H1 (cell line): ENCODE data around the gene TP53BP2. TPM values are rescaled to one million over a fixed set of nuclear protein-coding genes. Genes with fewer than 3 reads are reported as not detected.
A peak's percentile ranks its signal among the peaks of the same experiment; 100 is the strongest.

Source experiments
- CTCF ChIA-PET: fragments of 300-600 bp; sonication (Branson Sonifier 250); formaldehyde crosslinking; loops from one replicate; lab custom pipeline; 2021; ENCODE audit not compliant: partially characterized antibody; lab: Charles Lee
- POLR2A ChIA-PET: fragments of 300-600 bp; sonication (Branson Sonifier 250); formaldehyde crosslinking; loops from one replicate; lab custom pipeline; 2021; ENCODE audit warnings: inconsistent platforms; ENCODE audit not compliant: partially characterized antibody; lab: Charles Lee
- DNase-seq, 2 experiments: peaks; one replicate each; pipeline versions ENCODE4 v3.0.0 to v3.0.0-alpha.2; 2010 to 2022; ENCODE audit warnings: low spot score in 2 of 2, low read depth in 1 of 2, mixed read lengths in 1 of 2
- FAIRE-seq: peaks from 2 replicates; lab custom pipeline; 2011; peaks lifted over from hg19 to GRCh38; lab: Jason Lieb, UNC
- H2AFZ ChIP-seq: 2 replicates; pipeline ENCODE4 v1.8.1; 2012; ENCODE audit warnings: low read length, inconsistent platforms
- H2AK5ac ChIP-seq: 2 replicates; pipeline ENCODE4 v1.6.1; 2013; ENCODE audit warnings: low read depth, low read length
- H2BK120ac ChIP-seq: replicated peaks from 2 replicates; pipeline ENCODE3; 2013; ENCODE audit warnings: low read depth, low read length, inconsistent platforms
- H2BK12ac ChIP-seq: 2 replicates; pipeline ENCODE4 v1.6.1; 2013; ENCODE audit warnings: low read depth, low read length
- H2BK15ac ChIP-seq: 2 replicates; pipeline ENCODE4 v1.6.1; 2013; ENCODE audit warnings: low read length
- H2BK20ac ChIP-seq: 2 replicates; pipeline ENCODE4 v1.6.1; 2013; ENCODE audit warnings: low read length
- H2BK5ac ChIP-seq: 2 replicates; pipeline ENCODE4 v1.6.1; 2013; ENCODE audit warnings: low read depth, low read length
- H3K14ac ChIP-seq: 2 replicates; pipeline ENCODE4 v1.6.1; 2013; ENCODE audit warnings: inconsistent platforms; ENCODE audit not compliant: insufficient read length
- H3K18ac ChIP-seq: 2 replicates; pipeline ENCODE4 v1.6.1; 2013; ENCODE audit warnings: low read length; ENCODE audit errors: extremely low read depth
- H3K23ac ChIP-seq: 2 replicates; pipeline ENCODE4 v1.6.1; 2013; ENCODE audit warnings: inconsistent platforms; ENCODE audit not compliant: insufficient read length
- H3K23me2 ChIP-seq: 2 replicates; pipeline ENCODE4 v1.6.1; 2013; ENCODE audit warnings: low read depth, low read length
- H3K27ac ChIP-seq: 2 replicates; pipeline ENCODE4 v1.6.1; 2011; ENCODE audit warnings: low read depth, low read length, inconsistent platforms
- H3K27me3 ChIP-seq, 4 experiments: replicated peaks in 1 of 4; 1 replicate in 1 of 4; 2 replicates in 3 of 4; pipeline versions ENCODE4 v1.6.1 to v1.8.1; 2011 to 2013; ENCODE audit warnings: low read length in 3 of 4, mild to moderate bottlenecking in 3 of 4, inconsistent platforms in 2 of 4, mixed read lengths in 2 of 4, moderate library complexity in 1 of 4; ENCODE audit not compliant: control insufficient read depth in 3 of 4, insufficient read depth in 3 of 4; ENCODE audit errors: extremely low read depth in 1 of 4
- H3K36me3 ChIP-seq, 4 experiments: 2 replicates each; pipeline versions ENCODE4 v1.6.1 to v1.8.1; 2011 to 2013; ENCODE audit warnings: mild to moderate bottlenecking in 4 of 4, low read length in 3 of 4, moderate library complexity in 2 of 4, control low read depth in 1 of 4, inconsistent platforms in 1 of 4; ENCODE audit not compliant: insufficient read depth in 4 of 4, control insufficient read depth in 2 of 4
- H3K4ac ChIP-seq: replicated peaks from 2 replicates; pipeline ENCODE3; 2013; ENCODE audit warnings: low read length, low read depth, mixed read lengths, inconsistent platforms; ENCODE audit not compliant: insufficient read length
- H3K4me1 ChIP-seq, 4 experiments: replicated peaks in 1 of 4; 1 replicate in 1 of 4; 2 replicates in 3 of 4; pipeline versions ENCODE4 v1.6.1 to v1.8.1; 2011 to 2013; ENCODE audit warnings: low read length in 3 of 4, inconsistent platforms in 2 of 4, mixed read lengths in 1 of 4; ENCODE audit not compliant: insufficient read depth in 4 of 4, control insufficient read depth in 3 of 4
- H3K4me2 ChIP-seq, 2 experiments: 2 replicates each; pipeline versions ENCODE4 v1.6.1 to v1.8.1; 2011 to 2013; ENCODE audit warnings: low read depth in 2 of 2, low read length in 2 of 2, control low read depth in 1 of 2, inconsistent platforms in 1 of 2, mild to moderate bottlenecking in 1 of 2; ENCODE audit not compliant: insufficient read depth in 1 of 2
- H3K4me3 ChIP-seq, 4 experiments: fragments of 200-600, 300-600 bp in 1 of 4; sonication (generic), shearing (Covaris generic), sonication (Bioruptor Twin) in 1 of 4; 2 replicates each; pipeline versions ENCODE4 v1.5.1 to v1.8.1; 2011 to 2016; ENCODE audit warnings: low read length in 4 of 4, low read depth in 3 of 4, control low read depth in 2 of 4, inconsistent platforms in 2 of 4, mild to moderate bottlenecking in 2 of 4, mixed read lengths in 1 of 4, moderate library complexity in 1 of 4; ENCODE audit not compliant: insufficient read depth in 2 of 4; ENCODE audit errors: extremely low read depth in 1 of 4
- H3K56ac ChIP-seq: replicated peaks from 2 replicates; pipeline ENCODE3; 2013; ENCODE audit warnings: low read depth, mild to moderate bottlenecking, mixed read lengths, low read length, inconsistent platforms; ENCODE audit not compliant: insufficient read length
- H3K79me1 ChIP-seq: 2 replicates; pipeline ENCODE4 v1.6.1; 2013; ENCODE audit warnings: low read depth, low read length, control low read depth
- H3K79me2 ChIP-seq, 2 experiments: 2 replicates each; pipeline versions ENCODE4 v1.6.1 to v1.8.1; 2012 to 2013; ENCODE audit warnings: low read length in 2 of 2, mild to moderate bottlenecking in 2 of 2, inconsistent platforms in 1 of 2; ENCODE audit not compliant: insufficient read depth in 2 of 2, control insufficient read depth in 1 of 2
- H3K9ac ChIP-seq, 4 experiments: replicated peaks in 1 of 4; 1 replicate in 1 of 4; 2 replicates in 3 of 4; pipeline versions ENCODE4 v1.6.1 to v1.8.1; 2011 to 2013; ENCODE audit warnings: low read depth in 3 of 4, low read length in 3 of 4, control low read depth in 2 of 4, mild to moderate bottlenecking in 2 of 4, moderate library complexity in 2 of 4, inconsistent platforms in 1 of 4; ENCODE audit errors: extremely low read depth in 1 of 4
- H3K9me3 ChIP-seq, 2 experiments: 2 replicates each; pipeline versions ENCODE4 v1.6.1 to v1.8.1; 2012 to 2013; ENCODE audit warnings: mild to moderate bottlenecking in 2 of 2, moderate library complexity in 2 of 2, control low read depth in 1 of 2, inconsistent platforms in 1 of 2, low read depth in 1 of 2, low read length in 1 of 2, mixed read lengths in 1 of 2; ENCODE audit not compliant: insufficient read depth in 2 of 2
- H4K20me1 ChIP-seq, 2 experiments: replicated peaks in 1 of 2; 2 replicates each; pipeline versions ENCODE3 to v1.8.1; 2011 to 2013; ENCODE audit warnings: inconsistent platforms in 2 of 2, low read length in 2 of 2, mild to moderate bottlenecking in 1 of 2; ENCODE audit not compliant: insufficient read depth in 2 of 2, control insufficient read depth in 1 of 2
- H4K5ac ChIP-seq: 2 replicates; pipeline ENCODE4 v1.6.1; 2013; ENCODE audit warnings: low read length, low read depth, mixed read lengths, inconsistent platforms; ENCODE audit not compliant: insufficient read length
- H4K8ac ChIP-seq: 2 replicates; pipeline ENCODE4 v1.8.0; 2013; ENCODE audit warnings: mild to moderate bottlenecking, moderate library complexity, low read length, inconsistent platforms; ENCODE audit not compliant: insufficient read depth; ENCODE audit errors: extremely low read depth
- H4K91ac ChIP-seq: replicated peaks from 2 replicates; pipeline ENCODE3; 2013; ENCODE audit warnings: low read length, mixed read lengths, inconsistent platforms; ENCODE audit not compliant: insufficient read length
- TEAD4 ChIP-seq: IDR thresholded peaks from 2 replicates; pipeline ENCODE4 v1.6.1; 2012; ENCODE audit warnings: low read depth, low read length, inconsistent platforms, mixed read lengths
- ZNF274 ChIP-seq: IDR thresholded peaks from 2 replicates; pipeline ENCODE4 v1.7.0; 2012; ENCODE audit warnings: low read length, borderline replicate concordance; ENCODE audit errors: extremely low read depth
- WGBS, 2 experiments: shearing (Covaris generic) in 1 of 2; methylation state at CpG; one replicate each; pipeline versions ENCODE4 v1.1.6 to v1.1.7; 2013 to 2015; ENCODE audit warnings: low lambda C conversion rate in 2 of 2, mixed read lengths in 2 of 2, inconsistent platforms in 1 of 2, low coverage in 1 of 2, missing lambda C conversion rate in 1 of 2; ENCODE audit not compliant: insufficient replicate concordance in 2 of 2, insufficient coverage in 1 of 2, insufficient read length in 1 of 2; ENCODE audit errors: extremely low coverage in 1 of 2, missing lambda C conversion rate in 1 of 2; 5-methylcytosine and 5-hydroxymethylcytosine counted together
- polyA plus RNA-seq, 7 experiments: library from polyadenylated mRNA; depleted of rRNA in 3 of 7; stranded (reverse) in 5 of 7; unstranded in 2 of 7; fragments of >200 nt in 5 of 7; fragments of 200-250 nt in 2 of 7; gene quantifications; 1 replicate in 5 of 7; 2 replicates in 1 of 7; 4 replicates in 1 of 7; pipeline versions ENCODE4 v1.2.1 to v1.2.3, GENCODE V29; 2011 to 2013; ENCODE audit warnings: missing spikeins in 2 of 7, mixed read lengths in 2 of 7
- total RNA-seq: library from RNA; stranded (reverse); fragmentation: NEBNext Ultra II Directional; extraction: Animal tissue kit (Norgen Biotek cat#: 25700); gene quantifications from 2 replicates; pipeline ENCODE4 v1.2.1, GENCODE V29; 2021

The TP53BP2 gene
- total and polyA plus RNA-seq, 2 of the 8 experiments (the other 6 are each of a cell fraction or from before 2014, with no cell fraction given) = 18.0 to 38.7 TPM

- TF ChIP-seq TEAD4 = peak; percentile 66
- TF ChIP-seq ZNF274 = no peak
- H4K20me1 ChIP-seq = no peaks in the 10 kb centered on the region
Measured at GRCh38 chr1:223741861-223742260, 103.9 kb downstream of the TP53BP2 start.

More at GRCh38 chr1:223741861-223742260, 103.9 kb downstream of the TP53BP2 start:
- no peak overlapping the region for H3K23ac ChIP-seq
- DNase-seq (no peak), FAIRE-seq (no peak)
- no peak overlapping the region for H2AK5ac ChIP-seq
- WGBS, 2 experiments = 87% methylated on average over 6 of the region's 6 CpGs; no CpG with 5 or more reads in 1 of the 2 experiments
- no peak overlapping the region for H3K9ac ChIP-seq
- H3K56ac ChIP-seq = no peak overlapping the region
- no peaks in the 10 kb centered on the region; a peak in 1 of 8 replicates for H3K36me3 ChIP-seq
- H2BK15ac ChIP-seq = no peak overlapping the region
- H3K18ac ChIP-seq = no peak overlapping the region
- H3K4me1 ChIP-seq = no peaks in the 10 kb centered on the region; a peak in 1 of 7 replicates
- ChIA-PET CTCF (interaction anchor here (1.0 to 1.5 kb wide), 3 partner anchors 24 to 30 kb away, joined by 3 to 4 read pairs (median 3); partner anchors contain the start of gene CAPN2), POLR2A (interaction anchor here (0.8 to 1.8 kb wide), 4 partner anchors 11 to 104 kb away, joined by 3 to 5 read pairs (median 4); partner anchors contain the start of genes CAPN2 and TP53BP2)
- no peak overlapping the region for H3K4ac ChIP-seq
- no peaks in the 10 kb centered on the region for H3K79me2 ChIP-seq
- H2BK20ac ChIP-seq = no peak overlapping the region
- H3K23me2 ChIP-seq = no peaks in the 10 kb centered on the region
- no peak overlapping the region for H4K91ac ChIP-seq
- H3K4me2 ChIP-seq = no peak overlapping the region
- no peak overlapping the region for H3K27ac ChIP-seq
- no peak overlapping the region for H3K4me3 ChIP-seq
- H4K8ac ChIP-seq = no peak overlapping the region
- no peaks in the 10 kb centered on the region for H3K79me1 ChIP-seq
- no peak overlapping the region for H2BK12ac ChIP-seq
- H3K14ac ChIP-seq = no peak overlapping the region
- peaks cover 0 to under 1% (median 0%) of the 10 kb centered on the region in 4 experiments; a peak in 1 of 7 replicates for H3K27me3 ChIP-seq
- H2BK5ac ChIP-seq = no peak overlapping the region
- no peak overlapping the region for H2BK120ac ChIP-seq
- no peaks in the 10 kb centered on the region for H3K9me3 ChIP-seq
- no peak overlapping the region for H4K5ac ChIP-seq
- no peak overlapping the region for H2AFZ ChIP-seq
